WTC11 (cell line): ENCODE data around the gene PNCK.

ENCODE experiments used
- CREM ChIP-seq: sonication (generic); formaldehyde crosslinking; IDR thresholded peaks from 2 replicates; pipeline ENCODE4 v1.8.1; 2022; ENCODE audit warnings: mild to moderate bottlenecking, missing genetic modification reagents, moderate library complexity
- FOXP1 ChIP-seq: sonication (generic); formaldehyde crosslinking; IDR thresholded peaks from 2 replicates; pipeline ENCODE4 v1.8.0; 2022; ENCODE audit warnings: missing genetic modification reagents, mild to moderate bottlenecking, moderate library complexity, borderline replicate concordance
- GABPB1 ChIP-seq: sonication (generic); formaldehyde crosslinking; IDR thresholded peaks from 2 replicates; pipeline ENCODE4 v1.8.1; 2023; ENCODE audit warnings: mild to moderate bottlenecking, missing genetic modification reagents
- GRHL2 ChIP-seq: fragments of 250-450 bp; sonication (Bioruptor Pico); IDR thresholded peaks from 2 replicates; pipeline ENCODE4 v1.8.0; 2022; ENCODE audit warnings: mild to moderate bottlenecking, moderate library complexity; ENCODE audit not compliant: insufficient replicate concordance, severe bottlenecking
- JUN ChIP-seq: sonication (generic); formaldehyde crosslinking; IDR thresholded peaks from 2 replicates; pipeline ENCODE4 v1.8.0; 2023; ENCODE audit warnings: mild to moderate bottlenecking, missing genetic modification reagents
- KAT7 ChIP-seq: sonication (generic); formaldehyde crosslinking; IDR thresholded peaks from 2 replicates; pipeline ENCODE4 v1.8.1; 2023; ENCODE audit warnings: missing genetic modification reagents, mild to moderate bottlenecking, borderline replicate concordance
- NR1H2 ChIP-seq: sonication (generic); formaldehyde crosslinking; IDR thresholded peaks from 2 replicates; pipeline ENCODE4 v1.9.0; 2021; ENCODE audit warnings: mild to moderate bottlenecking, moderate library complexity, missing genetic modification reagents
- SMAD3 ChIP-seq: sonication (generic); formaldehyde crosslinking; IDR thresholded peaks from 2 replicates; pipeline ENCODE4 v1.8.0; 2022; ENCODE audit warnings: missing genetic modification reagents, mild to moderate bottlenecking, borderline replicate concordance
- TP53 ChIP-seq: sonication (generic); formaldehyde crosslinking; IDR thresholded peaks from 2 replicates; pipeline ENCODE4 v1.8.1; 2023; ENCODE audit warnings: mild to moderate bottlenecking, missing genetic modification reagents
- ZNF121 ChIP-seq: sonication (generic); formaldehyde crosslinking; IDR thresholded peaks from 2 replicates; pipeline ENCODE4 v1.8.0; 2023; ENCODE audit warnings: missing genetic modification reagents
- TF ChIP-seq, protein P1 (sequence below): fragments of 200-600 bp; IDR thresholded peaks from 2 replicates; pipeline ENCODE4 v1.8.0; 2022; ENCODE audit warnings: antibody characterized with exemption
- TF ChIP-seq, protein P2 (sequence below): sonication (generic); formaldehyde crosslinking; IDR thresholded peaks from 2 replicates; pipeline ENCODE4 v1.8.1; 2022; ENCODE audit warnings: low read depth, mild to moderate bottlenecking, moderate library complexity, missing genetic modification reagents, borderline replicate concordance
- TF ChIP-seq, protein P3 (sequence below): sonication (generic); formaldehyde crosslinking; IDR thresholded peaks from 2 replicates; pipeline ENCODE4 v1.8.1; 2023; ENCODE audit warnings: mild to moderate bottlenecking, missing genetic modification reagents, moderate library complexity

DNA sequence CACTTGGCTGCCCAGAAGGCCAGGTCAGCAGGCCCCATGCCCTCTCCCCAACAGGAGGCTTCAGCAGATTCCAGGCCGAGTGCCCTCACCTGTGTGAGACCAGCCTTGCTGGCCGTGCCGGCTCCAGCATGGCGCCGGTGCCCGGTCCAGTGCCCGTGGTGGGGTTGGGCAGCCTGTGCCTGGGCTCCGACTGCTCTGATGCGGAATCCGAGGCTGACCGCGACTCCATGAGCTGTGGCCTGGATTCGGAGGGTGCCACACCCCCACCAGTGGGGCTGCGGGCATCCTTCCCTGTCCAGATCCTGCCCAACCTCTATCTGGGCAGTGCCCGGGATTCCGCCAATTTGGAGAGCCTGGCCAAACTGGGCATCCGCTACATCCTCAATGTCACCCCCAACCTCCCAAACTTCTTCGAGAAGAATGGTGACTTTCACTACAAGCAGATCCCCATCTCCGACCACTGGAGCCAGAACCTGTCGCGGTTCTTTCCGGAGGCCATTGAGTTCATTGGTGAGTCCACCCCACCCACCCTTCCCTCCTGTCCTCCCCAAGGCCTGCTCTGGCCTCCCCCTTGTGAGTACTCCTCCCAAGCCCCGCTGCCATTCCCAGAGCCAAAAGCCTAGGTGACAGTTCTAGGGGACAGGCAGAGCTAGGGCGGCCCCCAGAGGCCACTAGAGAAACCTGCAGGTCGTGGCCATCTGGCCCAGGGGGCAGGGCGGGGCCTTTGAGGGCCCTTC is 24.3 kb downstream of the PNCK start:
- TF ChIP-seq, protein P1, sequence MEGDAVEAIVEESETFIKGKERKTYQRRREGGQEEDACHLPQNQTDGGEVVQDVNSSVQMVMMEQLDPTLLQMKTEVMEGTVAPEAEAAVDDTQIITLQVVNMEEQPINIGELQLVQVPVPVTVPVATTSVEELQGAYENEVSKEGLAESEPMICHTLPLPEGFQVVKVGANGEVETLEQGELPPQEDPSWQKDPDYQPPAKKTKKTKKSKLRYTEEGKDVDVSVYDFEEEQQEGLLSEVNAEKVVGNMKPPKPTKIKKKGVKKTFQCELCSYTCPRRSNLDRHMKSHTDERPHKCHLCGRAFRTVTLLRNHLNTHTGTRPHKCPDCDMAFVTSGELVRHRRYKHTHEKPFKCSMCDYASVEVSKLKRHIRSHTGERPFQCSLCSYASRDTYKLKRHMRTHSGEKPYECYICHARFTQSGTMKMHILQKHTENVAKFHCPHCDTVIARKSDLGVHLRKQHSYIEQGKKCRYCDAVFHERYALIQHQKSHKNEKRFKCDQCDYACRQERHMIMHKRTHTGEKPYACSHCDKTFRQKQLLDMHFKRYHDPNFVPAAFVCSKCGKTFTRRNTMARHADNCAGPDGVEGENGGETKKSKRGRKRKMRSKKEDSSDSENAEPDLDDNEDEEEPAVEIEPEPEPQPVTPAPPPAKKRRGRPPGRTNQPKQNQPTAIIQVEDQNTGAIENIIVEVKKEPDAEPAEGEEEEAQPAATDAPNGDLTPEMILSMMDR = no peak
- TF ChIP-seq JUN (CRISPR knock-in tag) = no peak
- no peak for TF ChIP-seq SMAD3
- TF ChIP-seq, protein P2, sequence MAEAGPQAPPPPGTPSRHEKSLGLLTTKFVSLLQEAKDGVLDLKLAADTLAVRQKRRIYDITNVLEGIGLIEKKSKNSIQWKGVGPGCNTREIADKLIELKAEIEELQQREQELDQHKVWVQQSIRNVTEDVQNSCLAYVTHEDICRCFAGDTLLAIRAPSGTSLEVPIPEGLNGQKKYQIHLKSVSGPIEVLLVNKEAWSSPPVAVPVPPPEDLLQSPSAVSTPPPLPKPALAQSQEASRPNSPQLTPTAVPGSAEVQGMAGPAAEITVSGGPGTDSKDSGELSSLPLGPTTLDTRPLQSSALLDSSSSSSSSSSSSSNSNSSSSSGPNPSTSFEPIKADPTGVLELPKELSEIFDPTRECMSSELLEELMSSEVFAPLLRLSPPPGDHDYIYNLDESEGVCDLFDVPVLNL (CRISPR knock-in tag) = no peak
- TF ChIP-seq NR1H2 (CRISPR knock-in tag) = no peak
- TF ChIP-seq CREM (CRISPR knock-in tag) = no peak
- no peak for TF ChIP-seq KAT7
- TF ChIP-seq GRHL2 (CRISPR knock-in tag) = no peak
- TF ChIP-seq GABPB1 (CRISPR knock-in tag) = no peak
- TF ChIP-seq TP53 (CRISPR knock-in tag) = no peak
- TF ChIP-seq FOXP1 = no peak
- TF ChIP-seq, protein P3, sequence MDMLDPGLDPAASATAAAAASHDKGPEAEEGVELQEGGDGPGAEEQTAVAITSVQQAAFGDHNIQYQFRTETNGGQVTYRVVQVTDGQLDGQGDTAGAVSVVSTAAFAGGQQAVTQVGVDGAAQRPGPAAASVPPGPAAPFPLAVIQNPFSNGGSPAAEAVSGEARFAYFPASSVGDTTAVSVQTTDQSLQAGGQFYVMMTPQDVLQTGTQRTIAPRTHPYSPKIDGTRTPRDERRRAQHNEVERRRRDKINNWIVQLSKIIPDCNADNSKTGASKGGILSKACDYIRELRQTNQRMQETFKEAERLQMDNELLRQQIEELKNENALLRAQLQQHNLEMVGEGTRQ (CRISPR knock-in tag) = no peak
- no peak for TF ChIP-seq ZNF121 (CRISPR knock-in tag)
